Transverse colon (tissue), 3 donors: ENCODE measurements around the gene TAS2R7.

ENCODE experiments used
- CTCF ChIP-seq, 5 experiments: fragments of 200-600 bp in 3 of 5; fragments of 450-650 bp in 2 of 5; sonication (generic) in 3 of 5; IDR thresholded peaks; 1 replicate in 2 of 5; 2 replicates in 3 of 5; pipeline ENCODE4 v1.5.1; 2016 to 2017; ENCODE audit warnings: antibody characterized with exemption in 5 of 5, inconsistent platforms in 3 of 5, mild to moderate bottlenecking in 2 of 5, moderate library complexity in 1 of 5
- POLR2A ChIP-seq: fragments of 450-650 bp; IDR thresholded peaks from one replicate; pipeline ENCODE4 v1.6.1; 2016; ENCODE audit warnings: antibody characterized with exemption, mild to moderate bottlenecking, moderate library complexity

GRCh38 chr12:10801741-10802140, 686 bp downstream of the TAS2R7 start:
- TF ChIP-seq CTCF (IDR thresholded peaks at IDR 0.05) (no peak), POLR2A (no peak)
